HG02623 (cell line): Measurements from ENCODE around the gene TSC1.

Source experiments
- ATAC-seq: cut with Tn5 transposase; IDR thresholded peaks from one replicate; pipeline ENCODE4 v1.9.1; 2021; ENCODE audit warnings: moderate library complexity; ENCODE audit not compliant: unreplicated experiment

The TSC1 gene

GRCh38 chr9:132894862-132895835, 49.3 kb downstream of the TSC1 start:
- ATAC-seq = no peak

- no peak for ATAC-seq
These were observed 50.1 kb downstream of the TSC1 start for GRCh38 chr9:132894346-132894745.

GRCh38 chr9:132892400-132892799, 52.0 kb downstream of the TSC1 start:
- no peak for ATAC-seq

- ATAC-seq = no peak
These were observed 56.3 kb downstream of the TSC1 start for GRCh38 chr9:132888151-132888550.

- no peak for ATAC-seq
These were observed 57.0 kb downstream of the TSC1 start for GRCh38 chr9:132887181-132888120.

- ATAC-seq = no peak
These were observed 58.1 kb downstream of the TSC1 start for GRCh38 chr9:132886334-132886725.

- no peak for ATAC-seq
These were observed 58.6 kb downstream of the TSC1 start for GRCh38 chr9:132885720-132886333.

GRCh38 chr9:132883349-132884294, 60.8 kb downstream of the TSC1 start:
- ATAC-seq = no peak

- ATAC-seq = no peak
These were observed 61.8 kb downstream of the TSC1 start for GRCh38 chr9:132882616-132883015.

- no peak for ATAC-seq
These were observed 62.6 kb downstream of the TSC1 start for GRCh38 chr9:132881826-132882225.

- no peak for ATAC-seq
These were observed 64.1 kb downstream of the TSC1 start for GRCh38 chr9:132880324-132880661.

GRCh38 chr9:132879457-132880323, 64.7 kb downstream of the TSC1 start:
- ATAC-seq = no peak

- ATAC-seq = no peak
These were observed 65.5 kb downstream of the TSC1 start, which contains the start of gene SPACA9 for GRCh38 chr9:132878695-132879456. SPACA9 (plus strand) TSS chr9:132878898; CDS start chr9:132883948, 5,050 bp downstream.

- peak; percentile 66 for ATAC-seq
These were observed 66.4 kb downstream of the TSC1 start, which contains the start of gene AK8 for GRCh38 chr9:132877824-132878694. AK8 (minus strand) TSS chr9:132878284; CDS start chr9:132878255, 29 bp downstream.

- no peak for ATAC-seq
These were observed 67.0 kb downstream of the TSC1 start for GRCh38 chr9:132877458-132877823.

GRCh38 chr9:132876849-132877248, 67.6 kb downstream of the TSC1 start:
- no peak for ATAC-seq

- ATAC-seq = no peak
These were observed 69.3 kb downstream of the TSC1 start for GRCh38 chr9:132875159-132875558.
